ENCODE data around the gene SENP1. TPM values are rescaled to one million over a fixed set of nuclear protein-coding genes. Genes with fewer than 3 reads are reported as not detected.

The SENP1 gene
- total RNA-seq, 4 donors from 2014 or later, result 20.6 to 58.8 (median 24.5) TPM

GRCh38 chr12:48027183-48028002 lies 78.5 kb downstream of the SENP1 start:
- no peak for DNase-seq
- Histone ChIP-seq H3K4me1 (no peaks in the 10 kb centered on the region), H3K36me3 (no peaks in the 10 kb centered on the region), H3K9me3 (no peaks in the 10 kb centered on the region), H3K27me3 (no peaks in the 10 kb centered on the region), H3K27ac (no peak overlapping the region), H3K4me3 (replicated peaks in 1 of 3) (no peak overlapping the region)
- WGBS, 2 donors, result 76 to 81% methylated on average over 14 to 18 of the region's 18 CpGs
- intact Hi-C loops (cut with DNase I), result no loop called here
- TF ChIP-seq POLR2A (IDR thresholded peaks at IDR 0.05), result no peak
- TF ChIP-seq, protein P1, sequence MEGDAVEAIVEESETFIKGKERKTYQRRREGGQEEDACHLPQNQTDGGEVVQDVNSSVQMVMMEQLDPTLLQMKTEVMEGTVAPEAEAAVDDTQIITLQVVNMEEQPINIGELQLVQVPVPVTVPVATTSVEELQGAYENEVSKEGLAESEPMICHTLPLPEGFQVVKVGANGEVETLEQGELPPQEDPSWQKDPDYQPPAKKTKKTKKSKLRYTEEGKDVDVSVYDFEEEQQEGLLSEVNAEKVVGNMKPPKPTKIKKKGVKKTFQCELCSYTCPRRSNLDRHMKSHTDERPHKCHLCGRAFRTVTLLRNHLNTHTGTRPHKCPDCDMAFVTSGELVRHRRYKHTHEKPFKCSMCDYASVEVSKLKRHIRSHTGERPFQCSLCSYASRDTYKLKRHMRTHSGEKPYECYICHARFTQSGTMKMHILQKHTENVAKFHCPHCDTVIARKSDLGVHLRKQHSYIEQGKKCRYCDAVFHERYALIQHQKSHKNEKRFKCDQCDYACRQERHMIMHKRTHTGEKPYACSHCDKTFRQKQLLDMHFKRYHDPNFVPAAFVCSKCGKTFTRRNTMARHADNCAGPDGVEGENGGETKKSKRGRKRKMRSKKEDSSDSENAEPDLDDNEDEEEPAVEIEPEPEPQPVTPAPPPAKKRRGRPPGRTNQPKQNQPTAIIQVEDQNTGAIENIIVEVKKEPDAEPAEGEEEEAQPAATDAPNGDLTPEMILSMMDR (IDR thresholded peaks at IDR 0.05), result no peak

- Histone ChIP-seq H3K4me3 (replicated peaks in 1 of 3) (no peak overlapping the region), H3K36me3 (no peaks in the 10 kb centered on the region), H3K9me3 (no peaks in the 10 kb centered on the region), H3K27me3 (no peaks in the 10 kb centered on the region), H3K4me1 (no peaks in the 10 kb centered on the region), H3K27ac (no peak overlapping the region)
- TF ChIP-seq, protein P1 (IDR thresholded peaks at IDR 0.05), result no peak
- no peak for DNase-seq
- WGBS, 2 donors, result 68 to 85% methylated on average over 7 of the region's 7 CpGs
- intact Hi-C loops (cut with DNase I), result no loop called here
Observed at GRCh38 chr12:48026060-48026827, 79.6 kb downstream of the SENP1 start.

DNA sequence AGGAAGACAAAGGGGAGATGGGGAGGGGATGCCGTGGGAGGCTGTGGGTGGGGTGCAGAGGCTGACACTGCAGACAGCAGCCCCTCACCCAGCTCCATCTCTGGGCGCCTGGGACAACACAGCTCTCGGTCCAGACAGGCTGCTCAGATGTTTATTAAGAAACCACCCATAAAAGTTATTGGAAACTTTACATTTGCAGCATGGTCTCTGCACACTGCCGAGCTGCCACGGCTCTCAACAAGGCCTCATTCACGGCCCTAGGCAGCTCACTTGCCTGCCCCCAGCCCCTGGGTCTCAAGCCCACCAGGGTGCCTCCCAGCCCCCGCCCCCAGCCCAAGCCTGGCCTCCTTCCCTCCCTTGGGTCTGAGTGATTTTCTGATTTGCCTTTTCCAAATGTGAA lies 80.6 kb downstream of the SENP1 start:
- Histone ChIP-seq H3K9me3 (no peaks in the 10 kb centered on the region), H3K36me3 (no peaks in the 10 kb centered on the region), H3K27ac (no peak overlapping the region), H3K4me1 (no peaks in the 10 kb centered on the region), H3K4me3 (replicated peaks in 1 of 3) (no peak overlapping the region), H3K27me3 (no peaks in the 10 kb centered on the region)
- intact Hi-C loops (cut with DNase I), result no loop called here
- TF ChIP-seq, protein P1 (IDR thresholded peaks at IDR 0.05), result no peak
- TF ChIP-seq POLR2A (IDR thresholded peaks at IDR 0.05), result no peak
- no peak for DNase-seq
- 66 to 74% methylated on average over 6 to 7 of the region's 7 CpGs for WGBS, 2 donors

- intact Hi-C loops (cut with DNase I), result no loop called here
- Histone ChIP-seq H3K27ac (no peak overlapping the region), H3K9me3 (no peaks in the 10 kb centered on the region), H3K36me3 (no peaks in the 10 kb centered on the region), H3K27me3 (no peaks in the 10 kb centered on the region), H3K4me1 (no peaks in the 10 kb centered on the region), H3K4me3 (replicated peaks in 1 of 3) (no peak overlapping the region)
- 69 to 82% methylated on average over 9 of the region's 9 CpGs for WGBS, 2 donors
- DNase-seq, result no peak
- TF ChIP-seq, protein P1 (IDR thresholded peaks at IDR 0.05), result no peak
- TF ChIP-seq POLR2A (IDR thresholded peaks at IDR 0.05), result no peak
Observed at GRCh38 chr12:48024735-48025134, 81.1 kb downstream of the SENP1 start.

- 37 to 52% methylated on average over 5 of the region's 5 CpGs for WGBS, 2 donors
- Histone ChIP-seq H3K36me3 (no peaks in the 10 kb centered on the region), H3K27me3 (no peaks in the 10 kb centered on the region), H3K27ac (no peak overlapping the region), H3K4me3 (replicated peaks in 1 of 3) (no peak overlapping the region), H3K9me3 (no peaks in the 10 kb centered on the region), H3K4me1 (no peaks in the 10 kb centered on the region)
- TF ChIP-seq, protein P1 (IDR thresholded peaks at IDR 0.05), result no peak
- TF ChIP-seq POLR2A (IDR thresholded peaks at IDR 0.05), result no peak
- DNase-seq, result no peak
- intact Hi-C loops (cut with DNase I), result no loop called here
Observed at GRCh38 chr12:48023386-48023785, 82.5 kb downstream of the SENP1 start.
